Prostate gland (tissue), 2 donors: Measurements from ENCODE around the gene PODXL. TPM values are rescaled to one million over a fixed set of nuclear protein-coding genes. Genes with fewer than 3 reads are reported as not detected.

Experiments used
- DNase-seq: peaks from one replicate; pipeline ENCODE4 v3.0.0-alpha.2; 2019; ENCODE audit warnings: low spot score
- H3K27ac ChIP-seq, 2 donors: fragments of 200-600 bp; sonication (generic); 2 replicates each; pipeline ENCODE4 v1.5.1; 2017 to 2019
- H3K27me3 ChIP-seq: fragments of 200-600 bp; sonication (generic); replicated peaks from 2 replicates; pipeline ENCODE4 v1.5.1; 2019; ENCODE audit not compliant: insufficient read depth
- H3K36me3 ChIP-seq, 2 donors: fragments of 200-600 bp; sonication (generic); 1 replicate in 1 of 2; 2 replicates in 1 of 2; pipeline versions ENCODE4 v1.5.1 to v1.8.1; 2017 to 2019
- H3K4me1 ChIP-seq: fragments of 200-600 bp; sonication (generic); replicated peaks from 2 replicates; pipeline ENCODE4 v1.5.1; 2019
- H3K4me3 ChIP-seq, 2 donors: fragments of 200-600 bp; sonication (generic); 2 replicates each; pipeline ENCODE4 v1.5.1; 2017 to 2019
- H3K9me3 ChIP-seq: fragments of 200-600 bp; sonication (generic); 2 replicates; pipeline ENCODE4 v1.5.1; 2017
- CTCF ChIP-seq, 4 experiments: fragments of 200-600 bp in 2 of 4; fragments of 450-650 bp in 2 of 4; sonication (generic) in 2 of 4; IDR thresholded peaks; 1 replicate in 3 of 4; 2 replicates in 1 of 4; pipeline ENCODE4 v1.5.1; 2016 to 2019; ENCODE audit warnings: antibody characterized with exemption in 4 of 4, mild to moderate bottlenecking in 2 of 4, moderate library complexity in 2 of 4
- POLR2A ChIP-seq: fragments of 450-650 bp; IDR thresholded peaks from one replicate; pipeline ENCODE4 v1.6.1; 2016; ENCODE audit warnings: antibody characterized with exemption, mild to moderate bottlenecking
- POLR2AphosphoS5 ChIP-seq: sonication (generic); formaldehyde crosslinking; IDR thresholded peaks from one replicate; pipeline ENCODE4 v1.6.1; 2017; ENCODE audit warnings: antibody characterized with exemption
- WGBS: methylation state at CpG from one replicate; pipeline ENCODE4 v1.1.5; 2018; 5-methylcytosine and 5-hydroxymethylcytosine counted together
- intact Hi-C: fragments of 100-400 bp; cut with DNase I; formaldehyde crosslinking; loops from one replicate; pipeline ENCODE4 v1.14.2; 2022
- total RNA-seq, 2 donors: library from RNA; depleted of rRNA; stranded (reverse); fragments of >200 nt; gene quantifications; one replicate each; pipeline ENCODE4 v1.1.0, GENCODE V29; 2016

Gene PODXL
- total RNA-seq, 2 donors from 2014 or later, result 17.7 to 19.4 TPM

- WGBS, result 82% methylated on average over 12 of the region's 12 CpGs
- intact Hi-C loops, result no loop called here
- Histone ChIP-seq H3K4me3 (no peak overlapping the region), H3K27me3 (no peaks in the 10 kb centered on the region), H3K36me3 (no peaks in the 10 kb centered on the region), H3K9me3 (no peaks in the 10 kb centered on the region), H3K4me1 (no peaks in the 10 kb centered on the region), H3K27ac (no peak overlapping the region)
- TF ChIP-seq POLR2A, result no peak
- TF ChIP-seq POLR2AphosphoS5, result no peak
- TF ChIP-seq CTCF (IDR thresholded peaks at IDR 0.05), result no peak
- DNase-seq, result no peak
Measured at GRCh38 chr7:131546583-131547141, 9.8 kb downstream of the PODXL start.

GRCh38 chr7:131546126-131546525 lies 10.3 kb downstream of the PODXL start:
- Histone ChIP-seq H3K36me3 (no peaks in the 10 kb centered on the region), H3K27me3 (no peaks in the 10 kb centered on the region), H3K9me3 (no peaks in the 10 kb centered on the region), H3K27ac (no peak overlapping the region), H3K4me1 (no peaks in the 10 kb centered on the region), H3K4me3 (no peak overlapping the region)
- intact Hi-C loops, result no loop called here
- 79% methylated on average over 12 of the region's 12 CpGs for WGBS
- TF ChIP-seq CTCF (IDR thresholded peaks at IDR 0.05), result no peak
- TF ChIP-seq POLR2A, result no peak
- no peak for TF ChIP-seq POLR2AphosphoS5
- DNase-seq, result no peak

- Histone ChIP-seq H3K9me3 (no peaks in the 10 kb centered on the region), H3K4me3 (no peak overlapping the region), H3K27me3 (no peaks in the 10 kb centered on the region), H3K27ac (no peak overlapping the region), H3K4me1 (no peaks in the 10 kb centered on the region), H3K36me3 (no peaks in the 10 kb centered on the region)
- 81% methylated on average over 16 of the region's 16 CpGs for WGBS
- intact Hi-C loops, result no loop called here
- TF ChIP-seq POLR2AphosphoS5 (no peak), CTCF (IDR thresholded peaks at IDR 0.05) (no peak), POLR2A (no peak)
- DNase-seq, result no peak
Measured at GRCh38 chr7:131544449-131545301, 11.8 kb downstream of the PODXL start.

DNA sequence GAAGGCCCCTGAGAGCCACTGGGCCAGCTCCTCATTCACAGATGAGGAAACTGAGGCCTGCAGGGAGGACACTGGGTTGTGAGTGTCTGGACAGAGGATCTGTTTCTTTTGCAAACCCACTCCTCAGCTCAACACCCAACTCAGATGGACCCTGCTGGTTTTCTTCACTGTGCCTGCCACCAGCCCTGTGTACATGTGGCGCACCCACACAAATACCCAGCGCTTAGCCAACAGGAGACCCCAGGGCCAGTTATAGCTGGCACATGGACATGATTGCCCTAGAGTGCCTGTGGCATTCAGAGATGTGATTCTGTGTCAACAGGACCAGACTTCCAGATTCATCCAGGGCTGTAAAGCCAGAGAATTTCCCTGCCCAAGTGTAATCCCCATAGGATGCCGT lies 12.4 kb downstream of the PODXL start:
- no peaks in the 10 kb centered on the region for H3K4me1 ChIP-seq
- H3K27ac ChIP-seq, result no peak overlapping the region
- TF ChIP-seq POLR2AphosphoS5, result no peak
- no peak for TF ChIP-seq POLR2A
- no peak for TF ChIP-seq CTCF (IDR thresholded peaks at IDR 0.05)
- DNase-seq, result no peak
- intact Hi-C loops, result no loop called here
- WGBS, result 98% methylated on average over 3 of the region's 3 CpGs
- no peaks in the 10 kb centered on the region for H3K27me3 ChIP-seq
- H3K36me3 ChIP-seq, result no peaks in the 10 kb centered on the region
- no peak overlapping the region for H3K4me3 ChIP-seq
- H3K9me3 ChIP-seq, result no peaks in the 10 kb centered on the region

GRCh38 chr7:131543298-131543697 lies 13.1 kb downstream of the PODXL start:
- intact Hi-C loops, result no loop called here
- no peak overlapping the region for H3K27ac ChIP-seq

More at GRCh38 chr7:131543298-131543697, 13.1 kb downstream of the PODXL start:
- no peak for TF ChIP-seq POLR2AphosphoS5
- no peak for TF ChIP-seq POLR2A
- TF ChIP-seq CTCF (IDR thresholded peaks at IDR 0.05), result no peak
- 85% methylated on average over 5 of the region's 5 CpGs for WGBS
- no peaks in the 10 kb centered on the region for H3K4me1 ChIP-seq
- H3K36me3 ChIP-seq, result no peaks in the 10 kb centered on the region
- no peaks in the 10 kb centered on the region for H3K9me3 ChIP-seq
- H3K27me3 ChIP-seq, result no peaks in the 10 kb centered on the region
- H3K4me3 ChIP-seq, result no peak overlapping the region
- DNase-seq, result no peak
